K562 (cell line): ENCODE results near the gene TNFRSF13B. TPM values are rescaled to one million over a fixed set of nuclear protein-coding genes. Genes with fewer than 3 reads are reported as not detected.

Experiments
- ATAC-seq: fragments of 200-7000 bp; cut with Tn5 transposase; 3 replicates; pipeline ENCODE4 v1.9.1; 2020; ENCODE audit warnings: moderate library complexity
- BruUV-seq: library from RNA; stranded (reverse); fragments of 400-500 nt; replicated peaks from 2 replicates; lab custom pipeline; 2021; lab: Mats Ljungman, UMichigan
- CTCF ChIA-PET: fragments of 300-600 bp; formaldehyde crosslinking; extraction: SDS; loops from one replicate; lab custom pipeline; 2021; ENCODE audit warnings: low intra/inter-chr PET ratio; lab: Yijun Ruan, JAX
- POLR2A ChIA-PET: fragments of 300-600, 350-650 bp; sonication (Branson Sonifier 250); formaldehyde crosslinking; extraction: SDS; loops from one replicate; lab custom pipeline; 2021; ENCODE audit warnings: antibody characterized with exemption, inconsistent platforms; lab: Yijun Ruan, JAX
- DNase-seq, 4 experiments: peaks; one replicate each; pipeline versions ENCODE4 v3.0.0 to v3.0.0-alpha.2; 2011 to 2018; ENCODE audit warnings: low spot score in 3 of 4, mixed read lengths in 3 of 4; ENCODE audit errors: extremely low read depth in 1 of 4
- FAIRE-seq: peaks from 2 replicates; lab custom pipeline; 2011; peaks lifted over from hg19 to GRCh38; lab: Jason Lieb, UNC
- H2AFZ ChIP-seq: 2 replicates; pipeline ENCODE4 v1.6.0; 2011; ENCODE audit warnings: low read depth, low read length, control low read depth, inconsistent platforms
- H3K27ac ChIP-seq: fragments of 200-600 bp; 3 replicates; pipeline ENCODE4 v1.8.0; 2011; ENCODE audit warnings: low read depth, mild to moderate bottlenecking, control low read depth, inconsistent platforms, low read length, moderate library complexity, mixed read lengths; ENCODE audit errors: extremely low read depth
- H3K27me3 ChIP-seq, 2 experiments: fragments of 300-600 bp in 1 of 2; 2 replicates in 1 of 2; 3 replicates in 1 of 2; pipeline versions ENCODE4 v1.6.0 to v1.8.0; 2011; ENCODE audit warnings: inconsistent platforms in 2 of 2, low read length in 2 of 2, mild to moderate bottlenecking in 1 of 2, mixed read lengths in 1 of 2, moderate library complexity in 1 of 2; ENCODE audit not compliant: control insufficient read depth in 2 of 2, insufficient read depth in 2 of 2
- H3K36me3 ChIP-seq: fragments of 300-600 bp; 3 replicates; pipeline ENCODE4 v1.8.0; 2011; ENCODE audit warnings: mild to moderate bottlenecking, low read length, inconsistent platforms; ENCODE audit not compliant: control insufficient read depth, insufficient read depth
- H3K4me1 ChIP-seq, 2 experiments: fragments of 200-600 bp in 1 of 2; replicated peaks in 1 of 2; 2 replicates in 1 of 2; 3 replicates in 1 of 2; pipeline versions ENCODE4 v1.5.1 to v1.8.0; 2011; ENCODE audit warnings: inconsistent platforms in 2 of 2, low read length in 2 of 2, mild to moderate bottlenecking in 1 of 2, mixed read lengths in 1 of 2, moderate library complexity in 1 of 2; ENCODE audit not compliant: control insufficient read depth in 2 of 2, insufficient read depth in 2 of 2
- H3K4me2 ChIP-seq: 2 replicates; pipeline ENCODE4 v1.6.1; 2011; ENCODE audit warnings: low read length, control low read depth, inconsistent platforms, mixed read lengths; ENCODE audit not compliant: insufficient read depth
- H3K4me3 ChIP-seq: fragments of 200-600 bp; sonication (generic), shearing (Covaris generic); 2 replicates; pipeline ENCODE4 v1.5.1; 2016; ENCODE audit warnings: control low read depth, inconsistent platforms
- H3K79me2 ChIP-seq: fragments of 200-600 bp; 3 replicates; pipeline ENCODE4 v1.8.0; 2011; ENCODE audit warnings: low read length, inconsistent platforms; ENCODE audit not compliant: control insufficient read depth, insufficient read depth
- H3K9ac ChIP-seq, 2 experiments: 2 replicates each; pipeline versions ENCODE4 v1.6.0 to v1.6.1; 2011; ENCODE audit warnings: low read depth in 2 of 2, low read length in 2 of 2, control low read depth in 1 of 2, inconsistent platforms in 1 of 2, mild to moderate bottlenecking in 1 of 2, mixed read lengths in 1 of 2; ENCODE audit not compliant: insufficient read depth in 1 of 2
- H3K9me1 ChIP-seq: one replicate; pipeline ENCODE4 v1.6.0; 2011; ENCODE audit warnings: inconsistent platforms, mild to moderate bottlenecking, low read length, moderate library complexity; ENCODE audit not compliant: control insufficient read depth, insufficient read depth
- H3K9me3 ChIP-seq: replicated peaks from 2 replicates; pipeline ENCODE4 v1.5.1; 2011; ENCODE audit warnings: low read depth, low read length, inconsistent platforms; ENCODE audit not compliant: control insufficient read depth, insufficient read depth
- H4K20me1 ChIP-seq: replicated peaks from 2 replicates; pipeline ENCODE4 v1.6.1; 2011; ENCODE audit warnings: low read length, inconsistent platforms, mixed read lengths; ENCODE audit not compliant: control insufficient read depth, insufficient read depth
- BRD4 ChIP-seq: fragments of 200-600 bp; sonication (generic); IDR thresholded peaks from 2 replicates; pipeline ENCODE4 v1.6.1; 2017; ENCODE audit warnings: inconsistent platforms
- ILK ChIP-seq: fragments of 450-650 bp; IDR thresholded peaks from 2 replicates; pipeline ENCODE4 v1.6.1; 2016; ENCODE audit warnings: missing genetic modification characterization, low read depth, mild to moderate bottlenecking, missing compliant biosample characterization, moderate library complexity, borderline replicate concordance
- MBD2 ChIP-seq: sonication (generic); IDR thresholded peaks from 2 replicates; pipeline ENCODE4 v1.6.1; 2016; ENCODE audit warnings: low read depth, borderline replicate concordance
- MIER1 ChIP-seq: fragments of 450-650 bp; IDR thresholded peaks from 2 replicates; pipeline ENCODE4 v1.6.1; 2016; ENCODE audit warnings: antibody characterized with exemption, mild to moderate bottlenecking, low read depth
- PCBP1 ChIP-seq: fragments of 200-400 bp; formaldehyde crosslinking; IDR thresholded peaks from 2 replicates; pipeline ENCODE4 v1.6.1; 2018; ENCODE audit warnings: mild to moderate bottlenecking, low read depth, low read length; ENCODE audit not compliant: poor library complexity, severe bottlenecking
- ZNF134 ChIP-seq: fragments of 250-450 bp; sonication (Bioruptor Pico); conservative IDR thresholded peaks from 2 replicates; pipeline ENCODE4 v1.4.0; 2020
- WGBS: fragments of 100-300 bp; shearing (Covaris generic); methylation state at CpG from one replicate; pipeline ENCODE4 v1.1.6; 2016; ENCODE audit warnings: low coverage, mixed read lengths; ENCODE audit not compliant: insufficient coverage; ENCODE audit errors: missing lambda C conversion rate; 5-methylcytosine and 5-hydroxymethylcytosine counted together
- in situ Hi-C: fragments of 300-500 bp; cut with MboI; formaldehyde crosslinking; loops from 4 replicates; pipeline ENCODE4 v1.15.0; 2018; ENCODE audit warnings: inconsistent platforms, mixed read lengths
- intact Hi-C: fragments of 100-400 bp; cut with micrococcal nuclease; formaldehyde crosslinking; loops from 2 replicates; pipeline ENCODE4 v1.14.2; 2022
- polyA plus RNA-seq, 8 experiments: library from polyadenylated mRNA; depleted of rRNA in 4 of 8; stranded (reverse) in 5 of 8; unstranded in 3 of 8; fragments of >200 nt; fragmentation: Nextera tagmentation in 2 of 8; fragmentation: Illumina TruSeq in 1 of 8; extraction: Ambion mirVana in 2 of 8; extraction: Trizol in 1 of 8; gene quantifications; 2 replicates each; pipeline versions ENCODE4 v1.2.1 to v1.2.3, GENCODE V29; 2011 to 2014; ENCODE audit warnings: inconsistent platforms in 1 of 8, missing spikeins in 1 of 8
- total RNA-seq, 7 experiments: library from RNA; depleted of rRNA in 6 of 7; stranded (reverse); fragments of >200 nt in 6 of 7; fragmentation: Illumina TruSeq in 2 of 7; extraction: Trizol in 2 of 7; gene quantifications; 2 replicates each; pipeline versions ENCODE4 v1.2.1 to v1.2.3, GENCODE V29; 2011 to 2021; ENCODE audit warnings: low replicate concordance in 1 of 7
- TF ChIP-seq, protein P1 (sequence below): sonication (generic); formaldehyde crosslinking; IDR thresholded peaks from 2 replicates; pipeline ENCODE4 v1.8.0; 2022; ENCODE audit warnings: mild to moderate bottlenecking, missing genetic modification reagents
- TF ChIP-seq, protein P2 (sequence below): sonication (generic); formaldehyde crosslinking; IDR thresholded peaks from 2 replicates; pipeline ENCODE4 v1.8.0; 2022; ENCODE audit warnings: missing genetic modification reagents, mild to moderate bottlenecking, moderate library complexity, borderline replicate concordance

The TNFRSF13B gene
- total and polyA plus RNA-seq, 9 of the 15 experiments (the other 6 are each of a cell fraction or from before 2014, with no cell fraction given), result not detected

DNA sequence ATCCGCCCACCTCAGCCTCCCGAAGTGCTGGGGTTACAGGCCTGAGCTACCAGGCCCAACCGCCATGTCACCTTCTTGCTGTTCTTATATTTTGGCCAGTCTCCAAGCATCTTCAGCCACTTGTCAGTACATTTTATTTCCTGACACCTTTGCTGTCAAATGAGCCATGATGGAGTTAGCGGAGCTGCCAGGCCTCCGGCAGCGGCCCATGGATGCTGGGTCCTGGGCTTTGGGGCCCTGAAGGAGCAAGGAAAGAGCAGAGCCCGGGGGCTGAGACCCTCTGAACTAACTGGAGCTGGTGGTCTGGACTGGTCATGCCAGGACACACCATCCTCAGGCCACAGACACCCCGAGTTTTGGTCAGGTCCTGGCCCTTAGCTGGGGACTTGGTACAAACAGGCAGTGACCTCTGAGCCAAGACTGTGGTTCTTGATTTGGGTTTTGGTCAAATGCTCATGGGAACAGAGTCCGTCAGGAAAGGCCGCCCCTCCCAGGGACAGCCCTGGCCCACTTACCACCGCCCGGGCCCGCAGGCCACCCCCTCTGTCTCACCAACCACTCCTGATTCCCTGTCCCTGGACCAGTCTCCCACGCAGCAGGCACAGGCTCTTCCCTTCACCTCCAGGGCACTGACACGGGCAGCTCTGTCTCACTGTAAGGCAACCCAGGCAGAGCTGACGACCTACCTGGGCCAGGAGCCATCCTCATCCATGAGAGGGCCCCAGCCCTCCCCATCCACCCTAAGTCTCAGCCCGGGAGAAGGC is 42.0 kb downstream of the TNFRSF13B start:
- DNase-seq (no peak), ATAC-seq (no peak)
- Histone ChIP-seq H3K27me3 (peaks cover 0 to 64% of the 10 kb centered on the region in 2 experiments; a peak in 3 of 5 replicates), H3K9me1 (no peaks in the 10 kb centered on the region), H4K20me1 (no peaks in the 10 kb centered on the region)
- POLR2A ChIA-PET, result interaction anchor here (0.6 kb wide), 2 partner anchors 9 to 41 kb away, joined by 3 read pairs; no protein-coding TSS in a partner anchor
- WGBS, result 0% methylated on average over 6 of the region's 17 CpGs
- TF ChIP-seq ILK (tag) (no peak), PCBP1 (no peak), MIER1 (no peak), ZNF134 (no peak), BRD4 (no peak), MBD2 (no peak)
- TF ChIP-seq, protein P1, sequence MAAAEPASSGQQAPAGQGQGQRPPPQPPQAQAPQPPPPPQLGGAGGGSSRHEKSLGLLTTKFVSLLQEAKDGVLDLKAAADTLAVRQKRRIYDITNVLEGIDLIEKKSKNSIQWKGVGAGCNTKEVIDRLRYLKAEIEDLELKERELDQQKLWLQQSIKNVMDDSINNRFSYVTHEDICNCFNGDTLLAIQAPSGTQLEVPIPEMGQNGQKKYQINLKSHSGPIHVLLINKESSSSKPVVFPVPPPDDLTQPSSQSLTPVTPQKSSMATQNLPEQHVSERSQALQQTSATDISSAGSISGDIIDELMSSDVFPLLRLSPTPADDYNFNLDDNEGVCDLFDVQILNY (CRISPR knock-in tag), result no peak
- TF ChIP-seq, protein P2, sequence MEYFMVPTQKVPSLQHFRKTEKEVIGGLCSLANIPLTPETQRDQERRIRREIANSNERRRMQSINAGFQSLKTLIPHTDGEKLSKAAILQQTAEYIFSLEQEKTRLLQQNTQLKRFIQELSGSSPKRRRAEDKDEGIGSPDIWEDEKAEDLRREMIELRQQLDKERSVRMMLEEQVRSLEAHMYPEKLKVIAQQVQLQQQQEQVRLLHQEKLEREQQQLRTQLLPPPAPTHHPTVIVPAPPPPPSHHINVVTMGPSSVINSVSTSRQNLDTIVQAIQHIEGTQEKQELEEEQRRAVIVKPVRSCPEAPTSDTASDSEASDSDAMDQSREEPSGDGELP (CRISPR knock-in tag), result no peak
- TF ChIP-seq, all 486 proteins: peak for 0
- no peak overlapping the region for H3K9ac ChIP-seq
- no peak overlapping the region for H3K4me3 ChIP-seq
- no peaks in the 10 kb centered on the region for H3K4me1 ChIP-seq
- in situ Hi-C loops (no loop called here), intact Hi-C loops (no loop called here)
- H3K9me3 ChIP-seq, result no peaks in the 10 kb centered on the region
- BruUV-seq, result no TSS peak
- no peak overlapping the region for H3K27ac ChIP-seq
- CTCF ChIA-PET, result no interaction called here
- H3K36me3 ChIP-seq, result no peaks in the 10 kb centered on the region
- H3K79me2 ChIP-seq, result no peaks in the 10 kb centered on the region
- no peak overlapping the region for H3K4me2 ChIP-seq
- H2AFZ ChIP-seq, result no peak overlapping the region
- no peak for FAIRE-seq
